ENCODE data around the gene LACRT. TPM values are rescaled to one million over a fixed set of nuclear protein-coding genes. Genes with fewer than 3 reads are reported as not detected.

Gene LACRT
- total and polyA plus RNA-seq, 2 of the 4 experiments (the other 2 are of a cell fraction): not detected

DNA sequence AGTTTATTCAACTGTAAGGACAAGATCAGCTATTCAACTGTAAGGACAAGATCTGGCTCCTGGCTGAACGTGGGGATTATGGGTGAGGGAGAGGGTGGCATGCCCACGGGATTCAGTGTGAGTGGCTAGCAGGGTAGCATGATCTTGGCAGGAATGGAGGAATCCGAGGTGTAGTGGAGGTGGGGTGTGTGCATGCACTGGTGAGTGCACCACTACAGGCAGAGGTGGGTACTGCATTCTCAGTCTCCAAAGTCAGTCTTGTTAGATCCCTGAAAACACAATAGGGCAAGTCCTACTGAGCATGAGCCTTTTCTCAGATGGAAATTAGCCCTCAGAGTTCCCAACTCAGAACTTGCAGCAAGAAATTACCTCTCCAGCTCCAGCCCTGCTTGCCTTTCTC is 45.7 kb upstream of the LACRT start:
- no peak overlapping the region for H3K23ac ChIP-seq (ENCODE audit: low read depth, low read length)
- no peak overlapping the region for H3K4me3 ChIP-seq (ENCODE audit: insufficient read depth, low read depth, low read length)
- H3K27me3 ChIP-seq (ENCODE audit: control insufficient read depth, insufficient read depth, low read length): no peaks in the 10 kb centered on the region; the same call in 1 of the 2 replicates
- H3K56ac ChIP-seq (ENCODE audit: extremely low read depth, insufficient read depth, low read length): no peak overlapping the region
- no peak overlapping the region for H3K14ac ChIP-seq (replicated peaks; ENCODE audit: low read depth, low read length)
- no peak overlapping the region for H3K18ac ChIP-seq (ENCODE audit: low read depth, low read length)
- in situ Hi-C loops (cut with MboI; ENCODE audit: low sequenced_read_pairs) (no loop called here), intact Hi-C loops (cut with micrococcal nuclease) (no loop called here), dilution Hi-C loops (cut with HindIII; ENCODE audit: low sequenced_read_pairs, unreplicated experiment) (no loop called here)
- no peak overlapping the region for H2BK120ac ChIP-seq (ENCODE audit: low read depth, low read length)
- peak; percentile 10 for DNase-seq
- no peak overlapping the region for H4K91ac ChIP-seq (ENCODE audit: insufficient read depth, low read depth, low read length)
- H3K9ac ChIP-seq (ENCODE audit: low read depth, low read length): no peak overlapping the region
- H2AK9ac ChIP-seq (replicated peaks; ENCODE audit: low read depth, low read length, poor library complexity): no peak overlapping the region
- no peak overlapping the region for H3K4ac ChIP-seq (ENCODE audit: low read depth, low read length)
- no peak overlapping the region for H2AFZ ChIP-seq (replicated peaks; ENCODE audit: low read length, poor library complexity)
- H3K36me3 ChIP-seq (ENCODE audit: control insufficient read depth, insufficient read depth, low read length): no peaks in the 10 kb centered on the region
- H3K4me2 ChIP-seq (ENCODE audit: low read depth, low read length): no peak overlapping the region
- H3K4me1 ChIP-seq (ENCODE audit: control insufficient read depth, insufficient read depth, low read length): no peaks in the 10 kb centered on the region
- H3K9me1 ChIP-seq (ENCODE audit: insufficient read depth, low read length): no peaks in the 10 kb centered on the region; the same call in 1 of the 2 replicates
- TF ChIP-seq RAD21 (IDR thresholded peaks at IDR 0.05; ENCODE audit: low read length): no peak
- TF ChIP-seq, protein P1, sequence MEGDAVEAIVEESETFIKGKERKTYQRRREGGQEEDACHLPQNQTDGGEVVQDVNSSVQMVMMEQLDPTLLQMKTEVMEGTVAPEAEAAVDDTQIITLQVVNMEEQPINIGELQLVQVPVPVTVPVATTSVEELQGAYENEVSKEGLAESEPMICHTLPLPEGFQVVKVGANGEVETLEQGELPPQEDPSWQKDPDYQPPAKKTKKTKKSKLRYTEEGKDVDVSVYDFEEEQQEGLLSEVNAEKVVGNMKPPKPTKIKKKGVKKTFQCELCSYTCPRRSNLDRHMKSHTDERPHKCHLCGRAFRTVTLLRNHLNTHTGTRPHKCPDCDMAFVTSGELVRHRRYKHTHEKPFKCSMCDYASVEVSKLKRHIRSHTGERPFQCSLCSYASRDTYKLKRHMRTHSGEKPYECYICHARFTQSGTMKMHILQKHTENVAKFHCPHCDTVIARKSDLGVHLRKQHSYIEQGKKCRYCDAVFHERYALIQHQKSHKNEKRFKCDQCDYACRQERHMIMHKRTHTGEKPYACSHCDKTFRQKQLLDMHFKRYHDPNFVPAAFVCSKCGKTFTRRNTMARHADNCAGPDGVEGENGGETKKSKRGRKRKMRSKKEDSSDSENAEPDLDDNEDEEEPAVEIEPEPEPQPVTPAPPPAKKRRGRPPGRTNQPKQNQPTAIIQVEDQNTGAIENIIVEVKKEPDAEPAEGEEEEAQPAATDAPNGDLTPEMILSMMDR (conservative IDR thresholded peaks at IDR 0.05; ENCODE audit: low read depth, low read length): peak; percentile 24; the same call in 1 of the 2 replicates
- no peaks in the 10 kb centered on the region for H4K20me1 ChIP-seq (ENCODE audit: insufficient read depth, low read length)
- H2AK5ac ChIP-seq (ENCODE audit: low read depth, low read length): no peak overlapping the region
- no peaks in the 10 kb centered on the region for H3K9me3 ChIP-seq (ENCODE audit: control insufficient read depth, insufficient read depth, low read length)
- no peaks in the 10 kb centered on the region for H3K79me1 ChIP-seq (ENCODE audit: low read depth in 1 of 2, low read length in 2 of 2)
- no peak for ATAC-seq (ENCODE audit: low read depth)
- H2BK15ac ChIP-seq (ENCODE audit: low read depth, low read length): no peak overlapping the region
- H2BK20ac ChIP-seq (ENCODE audit: low read depth, low read length): no peak overlapping the region
- H2BK5ac ChIP-seq (ENCODE audit: low read depth, low read length, poor library complexity, severe bottlenecking): no peak overlapping the region
- H3K27ac ChIP-seq (ENCODE audit: insufficient read depth, low read length): no peak overlapping the region
- no CpG with 5 or more reads among the region's 3 CpGs for WGBS, 2 experiments (ENCODE audit: extremely low coverage in 2 of 2, insufficient read length in 1 of 2)
- H4K8ac ChIP-seq (ENCODE audit: low read depth in 2 of 2, low read length in 2 of 2): no peak overlapping the region
- H4K5ac ChIP-seq (ENCODE audit: low read depth, low read length): no peak overlapping the region
- ChIA-PET CTCF (no interaction called here), POLR2A (ENCODE audit: unreplicated experiment) (no interaction called here)
- no TSS peak for BruUV-seq (replicated peaks)
